RPMI7951 (cell line): ENCODE results near the gene HGD. TPM values are rescaled to one million over a fixed set of nuclear protein-coding genes. Genes with fewer than 3 reads are reported as not detected.
"Not testable (repeated sequence)": the region's sequence is repeated elsewhere in the genome, so short reads cannot be mapped to it uniquely, and the experiment has no call there.

Experiments
- DNase-seq: peaks from one replicate; pipeline ENCODE4 v3.0.0-alpha.2; 2012; ENCODE audit warnings: low read depth
- total RNA-seq: library from RNA; depleted of rRNA; stranded (reverse); fragments of >200 nt; shearing (Covaris generic); gene quantifications from 2 replicates; pipeline ENCODE4 v1.2.3, GENCODE V29; 2014

The HGD gene
- total RNA-seq, 1 experiment from 2014 or later: 0.24 TPM

DNA sequence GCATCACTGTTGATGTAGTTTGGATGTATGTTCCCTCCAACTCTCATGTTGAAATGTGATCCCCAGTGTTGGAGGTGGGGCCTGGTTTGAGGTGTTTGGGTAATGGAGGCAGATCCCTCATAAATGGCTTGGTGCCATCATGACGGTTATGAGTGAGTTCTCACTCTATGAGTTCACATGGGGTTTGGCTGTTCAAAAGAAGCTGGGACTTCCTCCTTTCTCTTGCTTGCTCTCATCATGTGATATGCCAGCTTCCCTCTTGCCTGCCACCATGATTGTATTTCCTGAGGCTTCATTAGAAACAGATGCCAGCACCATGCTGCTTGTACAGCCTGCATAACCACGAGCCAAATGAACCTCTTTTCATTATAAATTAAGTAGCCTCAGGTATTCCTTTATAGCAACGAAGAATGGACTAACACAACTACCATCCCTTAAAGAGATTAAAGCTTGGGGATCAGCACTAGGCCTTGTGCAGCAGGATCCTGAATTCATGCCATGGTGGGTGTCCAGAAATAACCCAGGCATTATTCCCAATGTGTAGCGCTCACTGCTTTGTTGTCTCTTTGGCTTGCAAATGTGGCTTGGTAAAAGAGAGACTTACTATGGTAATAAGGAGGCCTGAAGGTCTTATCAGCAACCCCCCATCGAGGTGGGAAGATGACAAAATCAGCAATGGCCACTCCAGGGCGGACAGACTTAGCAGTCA is 44.0 kb downstream of the HGD start:
- DNase-seq: peak; percentile 16

DNA sequence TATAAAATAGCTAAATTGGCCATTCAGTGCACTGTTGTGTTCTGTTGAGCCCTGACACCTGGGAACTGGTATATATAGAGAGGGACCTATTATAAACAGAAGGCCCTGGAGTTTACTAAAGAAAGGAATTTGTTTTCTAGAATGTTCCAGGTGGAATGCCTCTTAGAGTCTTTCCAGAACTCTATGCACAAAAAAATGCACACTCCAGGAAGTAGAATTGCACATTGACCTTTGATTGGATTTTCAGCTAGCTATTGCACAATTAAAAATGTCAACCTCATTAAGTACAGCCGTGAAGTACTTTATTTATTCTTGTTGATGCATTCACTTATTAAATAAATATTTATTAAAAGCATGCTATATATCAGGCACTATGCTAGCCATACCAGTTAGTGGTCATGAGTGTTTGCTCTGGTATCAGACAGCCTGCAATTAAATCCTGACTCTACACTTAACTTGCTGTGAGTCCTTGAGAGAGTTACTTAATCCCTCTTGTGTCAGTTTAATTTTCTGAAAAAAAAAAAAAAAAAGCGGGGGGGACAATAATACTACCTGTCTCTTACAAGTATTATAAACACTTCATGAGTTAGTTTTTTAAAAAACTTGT is 45.1 kb downstream of the HGD start:
- DNase-seq: no peak

DNA sequence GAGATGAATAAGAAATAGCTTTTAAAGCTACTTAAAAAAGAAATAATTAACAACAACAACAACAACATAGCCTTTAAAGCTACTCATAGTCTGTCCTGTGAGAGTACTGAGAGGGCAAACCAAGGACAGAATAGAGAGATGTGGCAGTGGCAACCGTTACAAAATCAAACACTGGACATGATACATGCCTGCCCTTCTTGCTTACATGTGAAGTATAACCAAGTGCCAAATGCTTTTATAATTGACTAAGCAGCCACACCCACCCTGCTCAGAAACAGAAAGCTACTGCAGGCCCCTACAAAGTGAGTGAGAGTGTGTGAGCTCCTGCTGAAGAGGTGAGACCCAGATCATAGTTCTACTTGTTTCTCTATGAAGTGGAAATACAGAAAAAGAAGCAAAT is 47.5 kb downstream of the HGD start:
- no peak for DNase-seq

DNA sequence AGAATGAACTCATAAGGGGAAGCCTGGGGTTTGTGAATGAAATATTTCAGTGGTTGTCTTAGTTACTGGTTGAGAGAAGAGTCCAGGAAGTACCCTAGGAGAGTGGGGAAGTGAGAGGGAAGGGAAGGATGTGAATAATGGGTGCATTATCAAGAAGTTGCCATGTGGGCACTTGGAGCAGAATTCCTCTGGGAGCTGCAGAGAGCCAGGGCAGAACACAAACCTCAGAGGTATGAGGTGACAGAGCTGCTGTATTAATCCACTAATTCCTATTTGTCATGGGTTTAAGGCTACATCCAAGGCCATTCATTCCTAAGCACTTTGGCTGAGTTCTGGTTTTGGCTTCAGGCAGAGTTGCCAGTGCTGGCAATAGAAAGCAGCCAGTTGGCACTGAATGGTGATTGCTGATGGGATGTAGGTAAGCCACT is 56.9 kb downstream of the HGD start:
- peak; percentile 15 for DNase-seq

DNA sequence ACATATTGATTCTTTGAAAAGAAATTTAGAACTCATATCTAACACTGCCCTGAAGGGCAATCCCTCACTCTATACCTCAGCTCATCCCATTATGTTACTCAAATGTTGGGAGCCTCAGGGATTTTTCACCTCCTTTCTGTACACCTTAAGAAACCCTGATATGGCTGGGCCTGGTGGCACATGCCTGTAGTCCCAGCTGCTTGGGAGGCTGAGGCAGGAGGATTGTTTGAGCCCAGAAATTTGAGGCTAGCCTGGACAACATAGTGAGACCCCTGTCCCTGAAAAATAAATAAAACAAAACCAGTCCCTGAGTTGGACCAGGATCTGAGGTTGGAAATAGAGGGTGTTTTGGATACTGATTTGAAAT is 58.3 kb downstream of the HGD start:
- no peak for DNase-seq

DNA sequence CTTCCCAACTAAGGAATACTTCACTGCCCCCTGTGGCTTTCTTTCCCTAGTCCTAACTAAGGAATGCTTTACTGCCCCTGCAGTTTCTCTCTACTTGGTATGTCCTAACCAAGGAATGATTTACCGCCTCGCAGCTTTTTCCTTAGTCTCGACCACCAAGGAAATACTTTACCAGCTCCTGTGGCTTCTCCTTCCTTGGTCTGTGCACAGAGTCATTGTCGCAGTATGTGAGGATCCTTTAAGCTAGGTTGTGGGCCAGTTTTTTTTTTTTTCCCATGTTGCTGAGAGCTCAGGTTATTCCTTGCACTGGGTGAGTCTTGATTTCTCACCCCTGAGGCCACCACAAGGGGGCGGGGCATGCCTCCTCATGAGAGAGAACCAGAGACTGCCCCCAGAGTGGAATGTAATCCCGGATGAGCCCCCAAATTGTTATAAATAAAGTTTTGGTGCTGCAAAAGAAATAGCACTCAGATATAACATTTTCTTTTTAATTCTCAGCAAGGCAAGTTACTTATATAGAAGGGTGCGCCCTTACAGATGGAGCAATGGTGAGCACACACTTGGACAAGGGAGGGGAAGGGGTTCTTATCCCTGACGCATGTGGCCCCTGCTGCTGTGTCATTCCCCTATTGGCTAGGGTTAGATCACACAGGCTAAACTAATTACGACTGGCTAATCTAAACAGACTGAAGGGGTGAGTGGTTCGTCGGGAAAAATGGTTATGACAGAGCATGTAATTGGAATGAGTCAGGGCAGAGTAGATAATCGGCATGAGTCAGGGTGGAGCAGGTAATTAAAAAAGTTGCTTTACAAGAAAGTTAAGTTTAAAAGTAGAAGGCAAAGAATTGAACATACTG is 58.9 kb downstream of the HGD start:
- DNase-seq: peak; percentile 87

DNA sequence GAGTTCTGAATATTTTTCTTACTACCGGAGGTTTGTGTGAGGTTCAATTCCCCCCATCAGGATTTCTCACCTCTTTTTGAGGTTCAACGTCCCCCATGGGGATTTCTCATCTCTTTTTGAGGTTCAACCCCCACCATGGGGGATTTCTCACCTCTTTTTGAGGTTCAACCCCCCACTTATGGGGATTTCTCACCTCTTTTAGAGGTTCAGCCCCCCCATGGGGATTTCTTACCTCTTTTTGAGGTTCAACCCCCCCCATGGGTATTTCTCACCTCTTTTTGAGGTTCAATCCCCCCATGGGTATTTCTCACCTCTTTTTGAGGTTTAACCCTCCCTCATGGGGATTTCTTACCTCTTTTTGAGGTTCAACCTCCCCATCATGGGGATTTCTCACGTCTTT is 59.6 kb downstream of the HGD start:
- no peak for DNase-seq

DNA sequence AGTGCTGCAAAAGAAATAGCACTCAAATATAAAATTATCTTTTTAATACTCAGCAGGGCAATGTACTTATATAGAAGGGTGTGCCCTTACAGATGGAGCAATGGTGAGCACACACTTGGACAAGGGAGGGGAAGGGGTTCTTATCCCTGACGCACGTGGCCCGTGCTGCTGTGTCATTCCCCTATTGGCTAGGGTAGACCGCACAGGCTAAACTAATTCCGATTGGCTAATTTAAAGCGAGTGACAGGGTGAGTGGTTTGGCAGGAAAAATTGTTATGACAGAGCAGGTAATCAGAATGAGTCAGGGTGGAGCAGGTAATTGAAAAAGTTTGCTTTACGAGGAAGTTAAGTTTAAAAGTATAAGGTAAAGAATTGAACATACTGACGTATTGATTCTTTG is 65.3 kb downstream of the HGD start:
- DNase-seq: not testable (repeated sequence)

DNA sequence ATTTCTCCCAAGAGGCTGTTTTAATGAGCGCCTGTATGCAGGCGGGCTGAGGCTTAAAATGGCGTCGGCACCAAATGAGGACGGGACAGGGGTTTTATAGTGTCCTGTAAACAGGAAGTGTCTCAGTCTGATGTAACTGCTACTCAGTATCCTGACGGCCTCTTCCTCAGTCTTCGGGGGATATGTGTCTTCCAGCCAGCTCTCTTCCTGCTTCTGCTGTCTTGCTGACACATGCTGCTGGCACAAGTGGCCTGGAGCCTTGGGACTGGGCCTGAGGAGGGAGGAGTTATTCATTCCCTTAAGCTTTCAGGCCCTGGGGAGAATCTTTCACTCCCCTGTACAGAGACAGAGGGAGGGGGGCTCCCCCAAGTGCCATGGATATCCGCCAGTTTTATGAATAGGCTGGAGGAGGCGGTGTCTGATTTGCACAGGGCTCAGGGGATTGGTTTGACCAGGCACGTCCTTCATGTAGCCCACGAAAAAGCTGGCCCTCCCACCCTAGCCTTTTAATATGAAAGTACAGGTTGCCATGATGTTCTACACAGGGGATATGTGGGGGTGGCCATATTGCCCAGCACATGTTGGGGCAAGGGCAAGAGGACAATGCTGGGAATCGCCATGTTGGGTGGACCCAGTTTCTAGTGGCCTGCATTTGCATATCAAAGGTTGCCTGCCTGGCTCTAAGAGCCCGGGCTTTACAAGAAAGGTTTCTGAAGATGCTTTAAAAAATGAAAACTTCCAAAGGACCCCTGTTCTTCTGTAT is 66.0 kb downstream of the HGD start:
- DNase-seq: peak; percentile 78

DNA sequence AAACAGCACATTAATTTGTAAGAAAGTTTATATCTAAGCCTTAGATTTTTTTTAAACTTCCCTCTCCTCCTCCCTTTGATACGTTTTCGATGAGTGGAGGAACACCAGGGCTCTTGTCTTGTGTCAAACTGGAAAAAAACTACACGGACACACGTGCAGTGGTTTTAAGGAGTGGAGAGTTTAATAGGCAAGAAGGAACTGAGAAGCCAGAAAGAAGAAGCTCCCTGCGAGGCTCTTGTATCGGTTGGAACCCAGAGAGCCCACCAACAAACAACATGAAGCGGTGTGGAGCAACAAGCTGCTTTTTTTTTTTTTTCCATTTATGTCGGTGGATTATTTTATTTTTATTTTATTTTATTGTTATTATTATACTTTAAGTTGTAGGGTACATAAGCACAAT is 67.3 kb downstream of the HGD start:
- no peak for DNase-seq

DNA sequence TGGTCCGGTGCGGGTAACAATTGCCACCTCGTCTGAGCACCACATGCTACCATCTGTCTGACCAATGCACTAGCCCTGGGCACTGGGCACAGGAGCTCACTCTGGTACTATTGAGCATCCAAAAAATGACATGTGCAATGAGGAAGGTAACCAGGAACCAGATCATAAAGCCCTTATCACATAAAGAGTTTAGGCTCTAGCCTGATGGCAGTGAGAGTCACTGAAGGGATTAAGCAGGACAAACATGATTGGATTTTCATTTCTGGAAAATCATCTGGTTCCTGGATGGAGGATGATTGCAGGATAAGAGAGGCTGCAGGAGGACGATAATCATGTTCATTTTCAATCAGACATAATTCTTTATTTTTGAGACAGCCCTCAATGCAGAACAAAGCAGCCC is 73.5 kb downstream of the HGD start:
- no peak for DNase-seq

DNA sequence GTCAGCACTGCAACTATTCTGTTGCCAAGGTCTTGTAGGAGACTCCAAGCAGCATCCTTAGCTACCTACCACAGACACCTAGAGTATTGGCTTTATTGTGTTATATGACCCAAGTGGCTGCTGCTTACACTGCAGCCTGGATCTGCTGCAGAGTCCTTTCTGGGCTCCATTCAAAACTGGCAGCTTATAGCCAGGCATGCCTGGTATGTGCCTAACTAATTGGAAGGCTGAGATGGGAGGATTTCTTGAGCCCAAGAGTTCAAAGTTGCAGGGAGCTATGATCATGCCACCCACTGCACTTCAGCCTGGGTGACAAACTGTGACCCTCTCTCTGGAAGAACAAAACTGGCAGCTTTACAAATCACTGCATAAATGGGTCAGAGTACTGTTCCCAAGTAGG is 77.3 kb downstream of the HGD start:
- DNase-seq: no peak

DNA sequence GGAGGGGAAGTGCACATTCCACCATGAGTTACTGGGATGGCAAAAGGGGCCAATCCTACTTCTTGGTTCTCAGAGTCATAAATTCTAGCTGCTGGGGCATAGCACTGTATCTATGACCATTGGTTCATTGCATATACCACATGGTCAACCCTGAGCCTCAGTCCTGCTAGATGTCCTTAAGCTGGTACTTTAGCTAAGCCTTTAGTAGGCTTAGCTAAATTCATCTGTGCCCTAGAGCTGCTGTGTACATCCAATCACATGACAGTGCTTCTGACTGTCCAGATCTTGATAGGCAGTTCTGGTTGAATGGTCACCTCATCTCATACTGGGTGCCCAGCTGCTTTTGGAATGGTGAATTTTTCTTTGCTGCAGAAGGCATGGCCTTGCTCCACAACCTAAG is 77.7 kb downstream of the HGD start:
- DNase-seq: no peak

DNA sequence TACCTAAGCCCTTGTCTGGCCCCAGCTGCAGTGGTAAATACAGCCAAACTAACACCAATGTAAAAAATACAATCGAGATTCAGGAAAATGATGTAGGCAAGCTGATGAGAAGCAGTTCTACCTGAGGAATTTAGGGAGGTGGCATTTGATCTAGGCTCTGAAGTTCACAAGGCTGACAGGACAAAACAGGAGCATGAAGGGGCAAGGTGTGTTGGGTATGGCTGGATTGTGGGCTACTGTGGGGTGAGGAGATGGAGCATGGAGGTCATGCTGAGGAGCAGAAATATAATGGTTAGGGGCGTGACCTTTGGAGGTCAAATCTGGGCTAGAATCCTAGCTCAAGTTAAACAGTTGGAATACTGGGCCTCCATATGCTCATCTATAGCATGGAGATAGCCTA is 79.4 kb downstream of the HGD start:
- no peak for DNase-seq

DNA sequence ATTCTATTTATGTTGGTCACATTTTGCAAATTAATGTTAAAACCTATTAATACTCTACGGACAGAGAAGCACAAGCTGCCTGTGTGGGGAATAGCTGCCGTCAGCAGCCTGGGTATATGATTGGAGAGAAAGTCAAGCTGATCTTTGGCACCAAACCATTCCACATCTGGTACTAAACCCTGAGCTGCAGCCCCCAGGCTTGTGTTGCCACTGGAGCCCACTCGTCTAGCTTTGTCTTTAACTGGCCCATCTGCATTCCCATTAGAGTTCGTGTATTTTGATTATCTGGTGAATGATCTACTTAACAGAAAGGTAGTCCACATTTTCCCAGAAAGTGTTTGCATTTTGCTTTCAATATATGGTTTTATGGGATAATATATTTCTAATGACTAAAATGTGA is 80.5 kb downstream of the HGD start:
- DNase-seq: no peak

DNA sequence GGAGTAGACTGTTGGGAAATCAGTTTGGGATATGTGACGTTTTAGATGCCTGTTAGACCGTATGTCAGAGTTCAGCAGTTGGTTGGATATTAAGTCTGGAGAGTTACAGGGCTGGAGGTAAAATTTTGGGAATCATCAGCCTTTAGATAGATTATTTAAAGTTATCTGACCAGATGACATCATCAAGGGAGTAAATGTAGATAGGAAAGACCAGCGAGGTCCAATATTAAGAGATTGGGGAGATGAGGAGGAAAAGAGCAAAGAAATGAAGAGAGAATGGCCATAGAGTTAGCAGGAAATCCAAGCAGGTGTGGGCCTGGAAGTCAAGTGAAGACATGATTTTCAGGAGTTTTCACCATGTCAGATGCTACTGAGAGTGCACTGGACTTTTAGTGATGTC is 82.8 kb downstream of the HGD start:
- no peak for DNase-seq

DNA sequence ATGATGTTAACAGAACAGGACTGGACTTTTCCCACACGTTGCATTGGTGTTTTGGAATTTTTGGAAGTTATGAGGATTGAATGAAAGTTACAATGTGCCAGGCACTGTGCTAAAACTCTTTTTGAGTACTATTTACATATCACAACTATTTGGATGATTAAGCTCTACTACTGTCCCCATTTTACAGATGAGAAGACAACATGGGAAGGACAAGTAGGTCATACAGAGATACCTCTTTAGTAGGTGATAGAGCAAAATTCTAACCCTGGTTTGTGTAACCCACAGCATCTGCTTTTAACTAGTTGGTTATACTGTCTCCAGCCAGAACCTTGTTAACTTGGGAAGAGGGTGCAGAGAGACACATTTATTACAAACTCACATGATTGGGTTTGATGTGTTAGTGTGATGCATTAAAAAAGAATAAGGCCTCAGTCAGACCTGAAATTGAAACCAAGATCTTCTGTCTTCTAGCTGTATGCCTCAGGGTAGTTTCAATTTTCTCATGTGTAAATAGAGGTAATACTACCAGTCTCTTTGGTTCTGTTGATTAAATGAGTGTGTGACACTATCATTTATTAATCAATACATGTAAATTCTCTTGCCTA is 84.5 kb downstream of the HGD start:
- DNase-seq: peak; percentile 6

DNA sequence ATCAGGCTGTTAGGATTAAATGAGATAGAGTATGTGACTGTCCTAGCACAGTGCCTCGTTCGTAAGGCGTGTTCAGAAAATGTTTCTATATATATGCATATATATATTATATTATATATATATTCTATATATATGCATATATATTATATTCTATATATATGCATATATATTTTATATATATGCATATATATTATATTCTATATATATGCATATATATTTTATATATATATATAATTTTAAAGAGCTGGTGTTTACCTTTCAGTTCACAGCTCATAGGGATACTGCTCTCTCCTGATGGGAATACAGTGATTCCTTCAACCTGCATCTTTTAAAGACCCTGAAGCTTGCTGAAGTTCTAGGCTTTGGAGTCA is 85.2 kb downstream of the HGD start:
- DNase-seq: no peak

DNA sequence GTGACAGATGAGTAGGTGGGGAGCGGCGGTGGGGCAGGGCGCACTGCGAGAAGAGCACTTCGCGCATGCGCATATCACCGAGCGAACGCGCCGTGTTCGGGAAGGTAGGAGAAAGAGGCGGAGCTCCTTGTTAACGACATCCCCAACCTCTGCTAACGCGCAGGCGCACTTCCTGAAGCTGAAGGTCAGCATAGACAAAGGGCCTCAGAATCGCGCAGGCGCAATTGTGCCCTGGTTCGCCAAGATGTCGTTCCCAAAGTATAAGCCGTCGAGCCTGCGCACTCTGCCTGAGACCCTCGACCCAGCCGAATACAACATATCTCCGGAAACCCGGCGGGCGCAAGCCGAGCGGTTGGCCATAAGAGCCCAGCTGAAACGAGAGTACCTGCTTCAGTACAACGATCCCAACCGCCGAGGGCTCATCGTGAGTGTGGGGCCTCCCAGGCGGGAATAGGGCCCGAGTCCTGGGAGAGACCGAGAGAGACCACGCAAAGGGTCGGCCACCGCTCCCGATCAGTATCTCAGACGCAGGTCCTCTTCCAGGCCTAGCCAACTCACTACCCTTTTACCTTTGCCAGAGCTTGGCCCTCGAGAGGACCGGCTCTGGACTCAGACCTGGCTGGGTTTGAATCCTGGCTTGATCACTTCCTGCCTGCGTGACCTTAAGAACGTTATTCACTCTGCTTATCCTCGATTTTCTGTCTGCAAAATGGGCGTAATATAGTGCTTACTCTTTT is 85.8 kb downstream of the HGD start, which contains the start of gene NDUFB4:
TSS of gene NDUFB4 (plus strand) at position 221 of the 737 bp plus-strand sequence. CDS start at position 245, 24 bp downstream.
- peak; percentile 98 for DNase-seq

DNA sequence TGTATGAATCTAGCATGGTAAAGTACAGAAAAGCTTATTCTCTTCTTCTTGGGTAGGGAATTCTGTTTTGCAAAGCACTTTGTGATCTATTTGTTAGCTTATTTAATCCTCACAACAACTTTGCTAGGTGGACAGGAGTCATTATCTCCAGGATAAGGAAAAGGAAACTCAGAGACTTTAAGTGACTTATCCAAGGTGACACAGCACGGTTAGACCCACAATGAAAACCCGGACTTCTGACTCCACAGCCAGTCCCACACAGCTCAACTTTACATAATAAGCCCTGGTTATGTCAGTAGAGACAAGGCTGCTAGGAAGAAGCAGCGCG is 86.3 kb downstream of the HGD start:
- no peak for DNase-seq

DNA sequence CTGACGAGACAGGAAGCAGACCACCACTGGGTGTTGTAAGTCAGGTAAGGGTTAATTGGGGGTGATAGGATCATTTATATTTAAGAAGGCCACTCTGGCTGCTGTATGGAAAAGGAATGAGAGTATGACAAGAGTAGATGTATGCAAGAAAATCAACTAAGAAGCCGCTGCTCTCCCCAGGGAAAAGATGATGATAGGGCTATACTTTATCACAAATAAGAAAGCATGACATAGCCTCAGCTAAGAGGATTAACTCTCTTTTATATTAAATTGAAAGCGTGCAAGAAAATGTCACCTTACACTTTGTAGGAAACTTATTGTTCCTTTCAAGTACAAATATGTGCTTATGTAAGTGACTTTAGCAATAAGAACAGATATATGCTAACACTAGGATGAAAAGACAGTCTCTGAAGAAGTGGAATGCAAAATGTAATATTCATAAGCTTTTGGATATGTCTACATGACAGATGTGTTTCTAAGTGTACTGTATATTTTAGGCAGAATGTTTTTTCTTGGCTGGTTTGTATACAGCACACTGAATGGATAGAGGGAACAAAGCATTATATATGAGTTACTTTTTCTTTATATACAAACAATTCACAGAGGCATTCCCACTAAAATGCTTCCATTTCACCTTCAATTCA is 94.6 kb downstream of the HGD start:
- DNase-seq: no peak
